ENCODE measurements around the gene DNMBP. TPM values are rescaled to one million over a fixed set of nuclear protein-coding genes. Genes with fewer than 3 reads are reported as not detected.

The DNMBP gene
- total and polyA plus RNA-seq, 2 of the 8 experiments (the other 6 are each of a cell fraction or from before 2014, with no cell fraction given): 19.1 to 26.4 TPM

- H3K4me1 ChIP-seq (replicated peaks in 1 of 4; ENCODE audit: control insufficient read depth in 3 of 4, insufficient read depth in 4 of 4, low read length in 3 of 4): peaks cover 0 to 6% (median 4%) of the 10 kb centered on the region in 4 experiments; a peak in 4 of 7 replicates
- H4K91ac ChIP-seq (replicated peaks; ENCODE audit: insufficient read length, low read length): no peak overlapping the region
- H4K5ac ChIP-seq (ENCODE audit: insufficient read length, low read depth, low read length): no peak overlapping the region
- no peak overlapping the region for H3K14ac ChIP-seq (ENCODE audit: insufficient read length)
- no peaks in the 10 kb centered on the region for H3K27me3 ChIP-seq (replicated peaks in 1 of 4; ENCODE audit: control insufficient read depth in 3 of 4, extremely low read depth in 1 of 4, insufficient read depth in 3 of 4, low read length in 3 of 4)
- H2BK20ac ChIP-seq (ENCODE audit: low read length): no peak overlapping the region; the same call in 1 of the 2 replicates
- H2BK5ac ChIP-seq (ENCODE audit: low read depth, low read length): no peak overlapping the region
- TF ChIP-seq SIN3A (conservative IDR thresholded peaks at IDR 0.05 in 1 of 2, IDR thresholded peaks at IDR 0.05 in 1 of 2; ENCODE audit: low read depth in 1 of 2, low read length in 2 of 2) (no peak), PHF8 (conservative IDR thresholded peaks at IDR 0.05; ENCODE audit: low read depth, low read length) (no peak), BRCA1 (IDR thresholded peaks at IDR 0.05; ENCODE audit: low read depth, low read length) (no peak)
- TF ChIP-seq, protein P1, sequence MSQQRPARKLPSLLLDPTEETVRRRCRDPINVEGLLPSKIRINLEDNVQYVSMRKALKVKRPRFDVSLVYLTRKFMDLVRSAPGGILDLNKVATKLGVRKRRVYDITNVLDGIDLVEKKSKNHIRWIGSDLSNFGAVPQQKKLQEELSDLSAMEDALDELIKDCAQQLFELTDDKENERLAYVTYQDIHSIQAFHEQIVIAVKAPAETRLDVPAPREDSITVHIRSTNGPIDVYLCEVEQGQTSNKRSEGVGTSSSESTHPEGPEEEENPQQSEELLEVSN (IDR thresholded peaks at IDR 0.05): no peak
- no peaks in the 10 kb centered on the region for H3K23me2 ChIP-seq (ENCODE audit: low read depth, low read length)
- no peaks in the 10 kb centered on the region for H3K79me1 ChIP-seq (ENCODE audit: low read depth, low read length)
- H3K4me2 ChIP-seq (ENCODE audit: insufficient read depth in 1 of 2, low read depth in 2 of 2, low read length in 2 of 2): no peak overlapping the region
- no peak overlapping the region for H2BK120ac ChIP-seq (replicated peaks; ENCODE audit: low read depth, low read length)
- H3K4ac ChIP-seq (replicated peaks; ENCODE audit: insufficient read length, low read depth, low read length): no peak overlapping the region
- FAIRE-seq: no peak
- no peaks in the 10 kb centered on the region for H3K9me3 ChIP-seq (ENCODE audit: insufficient read depth in 2 of 2, low read depth in 1 of 2, low read length in 1 of 2)
- H2AFZ ChIP-seq (ENCODE audit: low read length): peak overlapping the region; percentile 66; the same call in 1 of the 2 replicates
- no peak overlapping the region for H3K23ac ChIP-seq (ENCODE audit: insufficient read length)
- H3K56ac ChIP-seq (replicated peaks; ENCODE audit: insufficient read length, low read depth, low read length): no peak overlapping the region
- no peak overlapping the region for H3K18ac ChIP-seq (ENCODE audit: extremely low read depth, low read length)
- H3K27ac ChIP-seq (ENCODE audit: low read depth, low read length): no peak overlapping the region
- H3K36me3 ChIP-seq (ENCODE audit: control insufficient read depth in 2 of 4, insufficient read depth in 4 of 4, low read length in 3 of 4): no peaks in the 10 kb centered on the region
- CTCF ChIA-PET (ENCODE audit: partially characterized antibody): interaction anchor here (1.3 to 6.3 kb wide), 2 partner anchors 24 to 197 kb away, joined by 3 to 34 read pairs; no protein-coding TSS in a partner anchor
- H2BK12ac ChIP-seq (ENCODE audit: low read depth, low read length): peak overlapping the region; percentile 5; the same call in 1 of the 2 replicates
- H3K79me2 ChIP-seq (ENCODE audit: control insufficient read depth in 1 of 2, insufficient read depth in 2 of 2, low read length in 2 of 2): no peaks in the 10 kb centered on the region
- no peak overlapping the region for H3K9ac ChIP-seq (replicated peaks in 1 of 4; ENCODE audit: extremely low read depth in 1 of 4, low read depth in 3 of 4, low read length in 3 of 4)
- POLR2A ChIA-PET (ENCODE audit: partially characterized antibody): interaction anchor here (0.8 kb wide), 1 partner anchor 10 kb away, joined by 3 read pairs; no protein-coding TSS in a partner anchor
- H2AK5ac ChIP-seq (ENCODE audit: low read depth, low read length): no peak overlapping the region
- DNase-seq (ENCODE audit: low read depth in 1 of 2, low spot score in 2 of 2): no peak
- 88% methylated on average over 2 of the region's 2 CpGs; no CpG with 5 or more reads in 1 of the 2 experiments for WGBS, 2 experiments (ENCODE audit: extremely low coverage in 1 of 2, insufficient coverage in 1 of 2, insufficient read length in 1 of 2, insufficient replicate concordance in 2 of 2, low coverage in 1 of 2, low lambda C conversion rate in 2 of 2, missing lambda C conversion rate in 1 of 2)
- no peak overlapping the region for H3K4me3 ChIP-seq (ENCODE audit: extremely low read depth in 1 of 4, insufficient read depth in 2 of 4, low read depth in 3 of 4, low read length in 4 of 4)
- H4K8ac ChIP-seq (ENCODE audit: extremely low read depth, insufficient read depth, low read length): no peak overlapping the region
- H2BK15ac ChIP-seq (ENCODE audit: low read length): no peak overlapping the region
- H4K20me1 ChIP-seq (replicated peaks in 1 of 2; ENCODE audit: control insufficient read depth in 1 of 2, insufficient read depth in 2 of 2, low read length in 2 of 2): no peaks in the 10 kb centered on the region
Measured at GRCh38 chr10:100043344-100043743, 33.6 kb upstream of the DNMBP start.

Measured in H1 (cell line).